Heart right ventricle (tissue), 12 donors: ENCODE data around the gene FIBIN. TPM values are rescaled to one million over a fixed set of nuclear protein-coding genes. Genes with fewer than 3 reads are reported as not detected.

Source experiments
- polyA plus RNA-seq, 2 donors: library from polyadenylated mRNA; stranded (reverse); fragments of 200-250 nt; gene quantifications; one replicate each; pipeline ENCODE4 v1.2.3, GENCODE V29; 2013
- total RNA-seq, 10 donors: library from RNA; stranded (reverse); fragmentation: NEBNext Ultra II Directional in 3 of 10; extraction: Animal tissue kit (Norgen Biotek cat#: 25700) in 3 of 10; gene quantifications; one replicate each; pipeline versions ENCODE4 v1.2.1 to v1.2.4, GENCODE V29; 2021 to 2023
- donor health status: ischemic (EF 13 %, LVEDD 7.1; RV severe dilation, severe dysfunction).
- donor health status: healthy with polysubstance abuse.
- donor health status: DM: no; HTN: yes; CAD: no.
- donor health status: DM: no; HTN: no; CAD: no.
- donor health status: ischemic (EF 25% LVEDD 6.9; RV normal size, moderate dysfunction).
- donor health status: ischemic (EF 25% LVEDD 5.7; RV mildly dilated, moderate dysfunction).
- donor health status: healthy.
- donor health status: nonischemic (EF 11% LVEDD 7.7; RV severe dilation, severe dysfunction).
- donor health status: DM: yes; HTN: yes; CAD: no.
- donor health status: PGD.
- donor health status: ischemic (EF 29% LVEDD 5.4; RV normal size, mild dysfunction).
- donor health status: nonischemic (EF 23%, LVEDD 6.1; RV moderate dilation, normal function).

FIBIN gene
- total and polyA plus RNA-seq, 12 donors: 3.5 to 13.8 (median 5.9) TPM

Other genes with a start within 250 kb of the FIBIN start
- under 1 TPM in 1 of 10 donors, not detected in 9; 0.25 TPM for gene BBOX1, start 46.7 kb downstream of the FIBIN start, total RNA-seq
- gene BBOX1, start 46.7 kb downstream of the FIBIN start, polyA plus RNA-seq: not detected